ENCODE results near the gene KATNB1. TPM values are rescaled to one million over a fixed set of nuclear protein-coding genes. Genes with fewer than 3 reads are reported as not detected.

Gene KATNB1
- total RNA-seq, 1 experiment from 2014 or later = 37.7 TPM

DNA sequence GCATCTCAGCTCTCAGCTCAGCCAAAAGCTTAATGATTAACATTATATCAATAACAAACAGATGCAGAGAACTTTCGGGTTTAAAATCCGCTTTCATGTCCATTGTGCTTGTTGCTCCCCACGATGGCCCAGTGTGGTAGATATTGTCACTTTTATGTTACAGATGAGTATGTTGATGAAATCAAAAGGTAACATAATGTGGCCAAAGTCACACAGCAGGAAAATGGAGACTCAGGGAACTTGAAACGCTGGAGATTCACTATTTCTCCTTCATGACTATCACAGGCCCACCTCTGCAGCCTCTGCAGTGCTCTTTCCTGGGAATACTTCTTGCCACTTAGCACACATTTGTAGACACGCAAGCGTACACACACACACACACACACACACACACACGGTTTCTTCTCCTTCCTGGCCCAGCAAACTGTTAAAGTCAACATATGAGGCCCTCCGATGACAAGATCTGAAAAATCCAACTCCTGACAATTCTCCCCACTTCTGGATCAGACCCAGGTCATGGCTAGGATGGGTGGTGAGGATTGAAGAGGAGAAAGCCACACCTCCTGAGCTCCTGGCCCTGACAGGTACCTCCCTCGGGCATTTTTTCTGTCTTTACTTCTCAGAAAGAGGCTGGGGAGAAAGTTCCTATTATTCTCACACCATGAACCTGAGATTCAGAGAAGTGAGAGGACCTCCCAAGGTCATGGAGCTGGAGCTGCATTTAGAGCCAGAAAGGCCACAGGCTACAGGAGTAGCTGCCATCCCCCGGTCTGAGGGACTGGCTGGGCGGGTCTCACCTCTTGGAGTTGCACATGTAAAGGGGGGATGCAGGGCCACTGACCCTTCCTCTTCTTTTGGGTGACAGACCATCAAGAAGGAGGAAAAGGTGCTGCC lies 31.3 kb upstream of the KATNB1 start:
- TF ChIP-seq EZH2 (IDR thresholded peaks at IDR 0.05; ENCODE audit: low read length, unreplicated experiment) = no peak
- TF ChIP-seq EZH2phosphoT487 (IDR thresholded peaks at IDR 0.05; ENCODE audit: borderline replicate concordance, low read length) = no peak
- TF ChIP-seq, protein P1, sequence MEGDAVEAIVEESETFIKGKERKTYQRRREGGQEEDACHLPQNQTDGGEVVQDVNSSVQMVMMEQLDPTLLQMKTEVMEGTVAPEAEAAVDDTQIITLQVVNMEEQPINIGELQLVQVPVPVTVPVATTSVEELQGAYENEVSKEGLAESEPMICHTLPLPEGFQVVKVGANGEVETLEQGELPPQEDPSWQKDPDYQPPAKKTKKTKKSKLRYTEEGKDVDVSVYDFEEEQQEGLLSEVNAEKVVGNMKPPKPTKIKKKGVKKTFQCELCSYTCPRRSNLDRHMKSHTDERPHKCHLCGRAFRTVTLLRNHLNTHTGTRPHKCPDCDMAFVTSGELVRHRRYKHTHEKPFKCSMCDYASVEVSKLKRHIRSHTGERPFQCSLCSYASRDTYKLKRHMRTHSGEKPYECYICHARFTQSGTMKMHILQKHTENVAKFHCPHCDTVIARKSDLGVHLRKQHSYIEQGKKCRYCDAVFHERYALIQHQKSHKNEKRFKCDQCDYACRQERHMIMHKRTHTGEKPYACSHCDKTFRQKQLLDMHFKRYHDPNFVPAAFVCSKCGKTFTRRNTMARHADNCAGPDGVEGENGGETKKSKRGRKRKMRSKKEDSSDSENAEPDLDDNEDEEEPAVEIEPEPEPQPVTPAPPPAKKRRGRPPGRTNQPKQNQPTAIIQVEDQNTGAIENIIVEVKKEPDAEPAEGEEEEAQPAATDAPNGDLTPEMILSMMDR (conservative IDR thresholded peaks at IDR 0.05; ENCODE audit: low read depth, low read length) = no peak
- Histone ChIP-seq H3K9me3 (ENCODE audit: low read length) (no peaks in the 10 kb centered on the region), H3K9ac (ENCODE audit: low read length) (no peak overlapping the region), H3K27ac (ENCODE audit: low read length) (no peak overlapping the region), H2AFZ (ENCODE audit: low read length) (no peak overlapping the region), H3K27me3 (ENCODE audit: low read length) (0 out of 2 replicates have a peak, but pooled peaks cover 2% of the 10 kb centered on the region), H3K4me3 (ENCODE audit: low read length) (no peak overlapping the region), H4K20me1 (ENCODE audit: low read length) (no peaks in the 10 kb centered on the region), H3K9me2 (replicated peaks; ENCODE audit: low read length) (no peaks in the 10 kb centered on the region), H3K36me3 (ENCODE audit: low read depth, low read length) (no peaks in the 10 kb centered on the region), H3F3A (ENCODE audit: low read length, unreplicated experiment) (no peaks in the 10 kb centered on the region), H3K79me2 (ENCODE audit: low read length) (no peaks in the 10 kb centered on the region), H3K4me1 (ENCODE audit: insufficient read depth, low read length) (no peaks in the 10 kb centered on the region), H3K4me2 (ENCODE audit: low read length) (no peak overlapping the region)
- no TSS peak for BruUV-seq (replicated peaks)
- ChIA-PET CTCF (no interaction called here), POLR2A (ENCODE audit: unreplicated experiment) (no interaction called here)
- ATAC-seq (no peak), DNase-seq (no peak)
- intact Hi-C loops (cut with micrococcal nuclease) = no loop called here

DNA sequence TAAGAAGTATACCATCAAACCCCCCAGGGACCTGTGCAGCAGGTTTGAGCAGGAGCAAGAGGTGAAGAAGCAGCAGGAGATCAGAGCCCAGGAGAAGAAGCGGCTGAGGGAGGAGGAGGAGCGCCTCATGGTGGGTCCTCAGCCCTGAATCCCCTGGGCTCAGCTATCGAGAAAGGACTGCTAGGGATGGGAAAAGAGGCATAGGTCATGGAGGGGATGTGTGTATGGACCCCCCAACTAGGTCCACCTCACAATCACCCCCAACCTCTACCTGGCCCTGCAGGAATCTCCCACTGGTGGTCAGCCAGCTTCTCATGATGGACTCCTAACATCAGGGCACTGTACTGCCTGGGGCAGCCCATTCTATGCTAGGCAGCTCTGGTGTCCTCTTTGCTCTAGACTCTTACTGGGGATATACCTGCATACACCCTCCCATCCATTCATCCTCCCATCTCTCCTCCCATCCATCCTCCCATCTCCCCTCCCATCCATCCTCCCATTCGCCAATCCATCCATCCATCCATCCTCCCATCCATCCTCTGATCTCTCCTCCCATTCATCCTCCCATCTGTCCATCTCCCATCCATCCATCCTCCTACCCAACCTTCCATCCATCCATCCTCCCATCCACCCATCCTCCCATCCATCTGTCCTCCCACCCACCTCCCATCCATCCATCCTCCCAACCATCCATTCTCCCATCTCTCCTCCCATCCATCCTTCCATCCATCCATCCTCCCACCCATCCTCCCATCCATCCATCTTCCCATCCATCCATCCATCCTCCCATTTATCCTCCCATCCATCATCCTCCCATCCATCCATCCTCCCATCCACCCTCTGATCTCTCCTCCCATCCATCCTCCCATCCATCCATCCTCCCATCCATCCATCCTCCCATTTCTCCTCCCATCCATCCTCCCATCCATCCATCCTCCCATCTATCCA lies 30.4 kb upstream of the KATNB1 start:
- TF ChIP-seq, protein P1 (conservative IDR thresholded peaks at IDR 0.05; ENCODE audit: low read depth, low read length) = no peak
- TF ChIP-seq EZH2 (IDR thresholded peaks at IDR 0.05; ENCODE audit: low read length, unreplicated experiment) (no peak), EZH2phosphoT487 (IDR thresholded peaks at IDR 0.05; ENCODE audit: borderline replicate concordance, low read length) (no peak)
- no peak overlapping the region for H3K27ac ChIP-seq (ENCODE audit: low read length)
- ATAC-seq (no peak), DNase-seq (no peak)
- intact Hi-C loops (cut with micrococcal nuclease) = no loop called here
- no peaks in the 10 kb centered on the region for H3K36me3 ChIP-seq (ENCODE audit: low read depth, low read length)
- POLR2A ChIA-PET (ENCODE audit: unreplicated experiment) = no interaction called here
- CTCF ChIA-PET = no interaction called here
- H3K4me1 ChIP-seq (ENCODE audit: insufficient read depth, low read length) = no peaks in the 10 kb centered on the region
- H4K20me1 ChIP-seq (ENCODE audit: low read length) = no peaks in the 10 kb centered on the region
- H3K4me3 ChIP-seq (ENCODE audit: low read length) = no peak overlapping the region
- 0 out of 2 replicates have a peak, but pooled peaks cover 10% of the 10 kb centered on the region for H3K27me3 ChIP-seq (ENCODE audit: low read length)
- H3F3A ChIP-seq (ENCODE audit: low read length, unreplicated experiment) = no peaks in the 10 kb centered on the region
- no TSS peak for BruUV-seq (replicated peaks)
- H3K9ac ChIP-seq (ENCODE audit: low read length) = no peak overlapping the region
- H3K9me3 ChIP-seq (ENCODE audit: low read length) = no peaks in the 10 kb centered on the region
- H3K9me2 ChIP-seq (replicated peaks; ENCODE audit: low read length) = no peaks in the 10 kb centered on the region
- no peak overlapping the region for H2AFZ ChIP-seq (ENCODE audit: low read length)
- no peak overlapping the region for H3K4me2 ChIP-seq (ENCODE audit: low read length)
- H3K79me2 ChIP-seq (ENCODE audit: low read length) = no peaks in the 10 kb centered on the region
